ENCODE results near the gene ARHGEF7. TPM values are rescaled to one million over a fixed set of nuclear protein-coding genes. Genes with fewer than 3 reads are reported as not detected.

Gene ARHGEF7
- total RNA-seq, 1 donor from 2014 or later: 57.5 TPM

- Histone ChIP-seq H3K27me3 (no peaks in the 10 kb centered on the region), H3K4me3 (no peak overlapping the region), H3K9me3 (no peaks in the 10 kb centered on the region), H3K27ac (no peak overlapping the region), H3K36me3 (peaks cover 0 to 8% of the 10 kb centered on the region in 2 donors), H3K4me1 (peaks cover 18% of the 10 kb centered on the region)
- TF ChIP-seq POLR2AphosphoS5 (IDR thresholded peaks at IDR 0.05; ENCODE audit: insufficient read depth in 1 of 2, low read depth in 1 of 2) (no peak), POLR2A (IDR thresholded peaks at IDR 0.05) (no peak), CTCF (IDR thresholded peaks at IDR 0.05) (no peak)
- no peak for DNase-seq (ENCODE audit: extremely low spot score in 2 of 2)
- intact Hi-C loops (cut with DNase I): no loop called here
Measured at GRCh38 chr13:111232191-111232590, 117.1 kb downstream of the ARHGEF7 start.

- H3K36me3 ChIP-seq: peaks cover 0 to 8% of the 10 kb centered on the region in 2 donors
Measured at GRCh38 chr13:111233080-111233479, 118.0 kb downstream of the ARHGEF7 start.

GRCh38 chr13:111239764-111240670, 124.9 kb downstream of the ARHGEF7 start:
- no peaks in the 10 kb centered on the region for H3K9me3 ChIP-seq
- peaks cover 15% of the 10 kb centered on the region for H3K4me1 ChIP-seq
- peaks cover 0 to 6% of the 10 kb centered on the region in 2 donors for H3K36me3 ChIP-seq
- TF ChIP-seq CTCF (IDR thresholded peaks at IDR 0.05) (no peak), POLR2AphosphoS5 (IDR thresholded peaks at IDR 0.05; ENCODE audit: insufficient read depth in 1 of 2, low read depth in 1 of 2) (no peak), POLR2A (IDR thresholded peaks at IDR 0.05) (no peak)
- H3K4me3 ChIP-seq: no peak overlapping the region
- no peaks in the 10 kb centered on the region for H3K27me3 ChIP-seq
- peak in 1 of 2 donors; percentile 34 for DNase-seq (ENCODE audit: extremely low spot score in 2 of 2)
- intact Hi-C loops (cut with DNase I): no loop called here
- no peak overlapping the region for H3K27ac ChIP-seq

More at GRCh38 chr13:111233080-111233479, 118.0 kb downstream of the ARHGEF7 start:
- no peak overlapping the region for H3K4me3 ChIP-seq
- intact Hi-C loops (cut with DNase I): no loop called here
- TF ChIP-seq POLR2AphosphoS5 (IDR thresholded peaks at IDR 0.05; ENCODE audit: insufficient read depth in 1 of 2, low read depth in 1 of 2): no peak
- no peak for TF ChIP-seq POLR2A (IDR thresholded peaks at IDR 0.05)
- TF ChIP-seq CTCF (IDR thresholded peaks at IDR 0.05): no peak
- no peak overlapping the region for H3K27ac ChIP-seq
- peaks cover 9% of the 10 kb centered on the region for H3K4me1 ChIP-seq
- no peak for DNase-seq (ENCODE audit: extremely low spot score in 2 of 2)
- no peaks in the 10 kb centered on the region for H3K9me3 ChIP-seq
- no peaks in the 10 kb centered on the region for H3K27me3 ChIP-seq

GRCh38 chr13:111241006-111241755, 126.1 kb downstream of the ARHGEF7 start:
- H3K36me3 ChIP-seq: peaks cover 0 to 6% of the 10 kb centered on the region in 2 donors
- intact Hi-C loops (cut with DNase I): no loop called here
- H3K27ac ChIP-seq: no peak overlapping the region
- peak in 1 of 2 donors; percentile 85 for DNase-seq (ENCODE audit: extremely low spot score in 2 of 2)
- TF ChIP-seq POLR2AphosphoS5 (IDR thresholded peaks at IDR 0.05; ENCODE audit: insufficient read depth in 1 of 2, low read depth in 1 of 2): no peak
- no peak for TF ChIP-seq CTCF (IDR thresholded peaks at IDR 0.05)
- no peak for TF ChIP-seq POLR2A (IDR thresholded peaks at IDR 0.05)
- H3K27me3 ChIP-seq: no peaks in the 10 kb centered on the region
- no peaks in the 10 kb centered on the region for H3K9me3 ChIP-seq
- H3K4me1 ChIP-seq: peaks cover 15% of the 10 kb centered on the region
- no peak overlapping the region for H3K4me3 ChIP-seq

Measured in vagina (tissue), 2 donors.